Astrocyte of the cerebellum (primary cell): ENCODE measurements around the gene LPAR3.

ENCODE experiments used
- DNase-seq: peaks from one replicate; pipeline ENCODE4 v3.0.0-alpha.2; 2011; ENCODE audit warnings: low read depth
- H3K4me3 ChIP-seq: 2 replicates; pipeline ENCODE4 v1.5.1; 2011; ENCODE audit warnings: mild to moderate bottlenecking, low read depth, low read length, moderate library complexity
- CTCF ChIP-seq: IDR thresholded peaks from 2 replicates; pipeline ENCODE4 v1.5.1; 2012; ENCODE audit warnings: low read length, low read depth, moderate library complexity, mild to moderate bottlenecking; ENCODE audit errors: missing control alignments
- in situ Hi-C: cut with HindIII; loops from 2 replicates; pipeline ENCODE4 v1.10.0; 2017; ENCODE audit warnings: low sequenced_read_pairs

The LPAR3 gene

GRCh38 chr1:84825161-84825560, 67.8 kb downstream of the LPAR3 start:
- in situ Hi-C loops: no loop called here
- no peak for TF ChIP-seq CTCF

GRCh38 chr1:84823991-84824390, 69.0 kb downstream of the LPAR3 start:
- TF ChIP-seq CTCF: no peak
- no peak for DNase-seq
- in situ Hi-C loops: no loop called here
- no peak overlapping the region for H3K4me3 ChIP-seq

More at GRCh38 chr1:84825161-84825560, 67.8 kb downstream of the LPAR3 start:
- DNase-seq: no peak
- no peak overlapping the region for H3K4me3 ChIP-seq

- in situ Hi-C loops: no loop called here
- TF ChIP-seq CTCF: no peak
- no peak overlapping the region for H3K4me3 ChIP-seq
- no peak for DNase-seq
These were observed 69.5 kb downstream of the LPAR3 start for GRCh38 chr1:84823511-84823910.

- in situ Hi-C loops: no loop called here
- H3K4me3 ChIP-seq: no peak overlapping the region
- no peak for TF ChIP-seq CTCF
- DNase-seq: no peak
These were observed 82.7 kb downstream of the LPAR3 start for GRCh38 chr1:84810343-84810742.

GRCh38 chr1:84809023-84809422, 84.0 kb downstream of the LPAR3 start:
- in situ Hi-C loops: no loop called here

GRCh38 chr1:84803604-84804003, 89.4 kb downstream of the LPAR3 start:
- no peak for TF ChIP-seq CTCF
- DNase-seq: no peak
- in situ Hi-C loops: no loop called here

More at GRCh38 chr1:84809023-84809422, 84.0 kb downstream of the LPAR3 start:
- TF ChIP-seq CTCF: no peak
- no peak overlapping the region for H3K4me3 ChIP-seq
- DNase-seq: no peak

More at GRCh38 chr1:84803604-84804003, 89.4 kb downstream of the LPAR3 start:
- H3K4me3 ChIP-seq: no peak overlapping the region
